NCI-H187 (cell line): Measurements from ENCODE around the gene OR6C70.
"Not testable (repeated sequence)": the region's sequence is repeated elsewhere in the genome, so short reads cannot be mapped to it uniquely, and the experiment has no call there.

ENCODE experiments used
- DNase-seq, 2 experiments: peaks; one replicate each; lab custom pipeline; 2025; lab: John Stamatoyannopoulos, UW

The OR6C70 gene

DNA sequence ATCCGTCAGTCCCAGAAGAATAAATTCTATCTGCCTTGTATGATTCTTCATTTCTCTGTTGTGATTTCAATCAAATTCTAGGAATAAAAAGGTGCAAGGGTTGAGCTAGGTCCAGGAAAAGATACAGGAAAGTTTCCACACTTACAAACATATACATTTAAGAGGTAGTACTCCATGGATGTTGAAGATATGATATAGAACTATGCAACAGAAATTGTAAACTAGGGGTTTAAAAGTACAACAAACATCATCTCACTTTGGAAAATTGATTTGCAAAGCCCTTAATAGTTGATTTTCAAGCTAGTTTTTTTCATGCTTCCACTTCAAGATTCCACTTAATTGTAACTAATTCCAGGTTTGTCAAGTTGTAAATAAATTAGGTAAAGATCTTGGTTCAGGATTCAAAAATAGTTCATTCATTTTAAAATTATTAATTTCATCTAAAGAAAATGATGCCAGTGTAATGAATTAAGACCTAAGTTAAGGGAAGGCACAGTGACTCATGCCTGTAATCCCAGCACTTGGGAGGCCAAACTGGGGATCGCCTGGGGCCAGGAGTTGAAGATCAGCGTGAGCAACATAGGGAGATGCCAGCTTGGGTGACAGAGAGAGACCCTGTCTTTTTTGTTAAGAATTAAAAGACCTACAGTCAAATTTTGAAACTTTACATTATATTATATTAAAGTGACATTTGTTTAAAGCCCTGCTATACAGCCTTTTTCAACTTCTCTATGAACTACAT, at the start of gene OR6C70:
Gene OR6C70 (minus strand): TSS at position 51 of the 742 bp plus-strand sequence. CDS start 0 bp downstream, at position 51.
- DNase-seq = no peak

DNA sequence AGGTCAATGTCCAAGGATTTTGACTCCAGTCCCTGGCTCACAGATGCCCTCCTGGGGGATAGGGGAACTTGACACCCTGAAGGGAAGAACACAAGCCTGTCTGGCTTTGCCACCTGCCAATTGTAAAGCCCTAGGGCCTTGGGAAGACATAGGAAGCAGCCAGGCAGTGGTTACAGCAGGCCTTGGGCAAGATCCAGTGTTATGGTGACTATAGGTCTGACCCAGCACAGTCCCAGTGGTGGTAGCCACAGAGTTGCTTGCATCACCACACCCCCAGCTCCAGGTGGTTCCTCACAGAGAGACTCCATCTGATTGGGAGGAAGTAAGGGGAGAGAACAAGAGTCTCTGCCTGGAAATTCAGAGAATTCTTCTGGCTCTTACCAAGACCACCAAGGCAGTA, 46.5 kb upstream of the OR6C70 start:
- no peak for DNase-seq

DNA sequence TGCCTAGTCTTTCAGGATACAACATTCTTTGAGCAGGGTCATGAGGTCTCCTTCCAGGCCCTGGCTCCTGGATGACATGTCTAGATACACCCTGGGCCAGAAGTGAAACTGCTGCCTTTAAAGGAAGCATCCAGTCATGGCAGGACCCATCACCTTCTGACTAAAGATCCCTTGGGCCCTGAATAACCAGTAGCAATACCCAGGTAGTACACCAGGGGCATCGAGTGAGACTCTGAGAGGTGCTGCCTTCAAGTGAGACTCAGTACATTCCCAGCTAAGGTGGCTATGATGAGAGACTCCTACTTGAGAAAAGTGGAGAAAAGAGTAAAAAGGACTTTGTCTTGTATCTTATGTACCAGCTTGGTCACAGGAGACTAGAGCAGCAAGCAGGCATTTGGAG, 45.8 kb upstream of the OR6C70 start:
- DNase-seq = no peak

DNA sequence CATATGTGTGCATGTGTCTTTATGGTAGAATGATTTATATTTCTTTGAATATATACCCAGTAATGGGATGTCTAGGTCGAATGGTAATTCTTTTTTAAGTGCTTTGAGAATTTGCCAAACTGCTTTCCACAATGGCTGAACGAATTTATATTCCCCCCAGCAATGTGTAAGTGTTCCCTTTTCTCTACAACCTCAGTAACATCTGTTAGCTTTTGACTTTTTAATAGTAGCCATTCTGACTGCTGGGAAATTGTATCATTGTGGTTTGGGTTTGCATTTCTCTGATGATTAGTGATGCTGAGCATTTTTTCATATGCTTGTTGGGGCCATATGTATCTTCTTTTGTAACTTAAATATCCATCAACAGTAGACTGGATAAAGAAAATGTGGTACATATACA, 31.7 kb upstream of the OR6C70 start:
- no peak for DNase-seq

DNA sequence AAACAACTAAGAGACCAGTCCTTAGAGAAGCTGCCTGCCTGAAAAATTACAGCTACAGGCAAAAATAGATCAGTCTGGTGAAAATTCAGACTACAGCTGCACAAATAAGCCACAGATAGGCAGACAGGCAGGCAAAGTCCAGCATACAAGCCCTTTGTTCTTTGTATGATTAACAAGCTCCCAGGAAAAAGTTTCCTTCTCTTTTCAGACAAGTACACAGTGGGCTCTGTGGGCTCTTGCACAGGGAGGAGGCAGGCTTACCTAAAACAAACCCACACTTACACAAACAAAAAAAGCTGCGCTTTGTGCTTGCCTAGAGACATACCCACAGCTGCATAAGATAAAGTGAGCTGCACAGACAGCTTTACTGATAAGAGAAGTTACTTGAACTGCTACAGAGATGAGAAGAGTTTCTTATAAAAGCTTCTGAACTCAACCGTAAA, 29.9 kb upstream of the OR6C70 start:
- DNase-seq = no peak

DNA sequence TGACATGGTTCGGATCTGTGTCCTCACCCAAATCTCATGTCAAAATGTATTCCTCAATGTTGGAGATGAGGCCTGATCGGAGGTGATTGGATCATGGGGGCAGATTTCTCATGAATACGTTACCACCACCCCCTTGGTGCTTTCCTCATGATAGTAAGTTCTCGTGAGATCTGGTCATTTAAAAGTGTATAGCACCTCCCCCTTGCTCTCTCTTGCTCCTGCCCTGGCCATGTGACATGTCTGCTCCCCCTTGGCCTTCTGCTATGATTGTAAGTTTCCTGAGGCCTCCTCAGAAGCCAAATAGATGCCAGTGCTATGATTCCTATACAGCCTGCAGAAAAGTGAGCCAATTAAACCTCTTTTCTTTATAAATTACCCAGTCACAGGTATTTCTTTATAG, 29.3 kb upstream of the OR6C70 start:
- no peak for DNase-seq

DNA sequence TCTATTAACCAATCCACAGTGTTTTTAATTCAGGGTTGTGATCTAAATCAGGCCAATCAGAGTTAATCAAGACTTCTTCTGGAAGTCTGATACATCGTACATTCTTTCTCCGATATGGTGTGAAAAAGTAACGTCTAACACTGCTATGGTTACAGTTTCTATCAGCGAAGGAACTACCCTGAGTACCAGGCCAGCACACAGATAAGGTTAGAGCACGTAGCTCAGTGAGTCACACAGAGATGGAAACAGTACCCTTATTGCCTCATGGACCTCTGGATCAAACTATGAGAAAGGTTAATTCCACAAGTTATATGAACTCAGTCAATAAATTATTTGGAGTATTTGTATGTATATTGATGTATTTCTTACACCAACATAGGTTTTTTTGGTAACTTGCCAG, 25.6 kb upstream of the OR6C70 start:
- no peak for DNase-seq

DNA sequence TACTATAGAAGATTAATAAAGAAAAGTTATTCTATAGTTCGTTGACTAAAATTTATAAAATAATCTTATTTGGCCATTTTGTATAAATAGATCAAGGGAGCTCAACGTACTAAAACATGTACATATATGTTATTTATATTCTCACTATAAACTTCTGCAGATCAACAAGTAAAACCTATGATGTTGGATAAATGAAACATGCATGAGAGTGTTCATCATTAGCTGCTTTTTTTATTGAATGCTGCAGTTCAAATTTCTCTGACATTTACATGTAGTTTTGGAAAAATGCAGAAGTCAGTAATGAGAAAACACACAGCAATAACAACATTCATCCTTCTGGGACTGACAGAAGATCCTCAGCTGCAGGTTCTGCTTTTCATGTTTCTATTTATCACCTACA, 22.1 kb upstream of the OR6C70 start, which contains the start of gene OR6C68:
Gene OR6C68 (plus strand): TSS at position 301 of the 400 bp plus-strand sequence. CDS start 0 bp downstream, at position 301.
- DNase-seq = no peak

DNA sequence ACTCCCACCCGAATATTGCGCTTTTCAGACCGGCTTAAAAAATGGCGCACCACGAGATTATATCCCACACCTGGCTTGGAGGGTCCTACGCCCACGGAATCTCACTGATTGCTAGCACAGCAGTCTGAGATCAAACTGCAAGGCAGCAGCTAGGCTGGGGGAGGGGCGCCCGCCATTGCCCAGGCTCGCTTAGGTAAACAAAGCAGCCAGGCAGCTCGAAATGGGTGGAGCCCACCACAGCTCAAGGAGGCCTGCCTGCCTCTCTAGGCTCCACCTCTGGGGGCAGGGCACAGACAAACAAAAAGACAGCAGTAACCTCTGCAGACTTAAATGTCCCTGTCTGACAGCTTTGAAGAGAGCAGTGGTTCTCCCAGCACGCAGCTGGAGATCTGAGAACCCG, 14.3 kb upstream of the OR6C70 start:
- DNase-seq = not testable (repeated sequence)

DNA sequence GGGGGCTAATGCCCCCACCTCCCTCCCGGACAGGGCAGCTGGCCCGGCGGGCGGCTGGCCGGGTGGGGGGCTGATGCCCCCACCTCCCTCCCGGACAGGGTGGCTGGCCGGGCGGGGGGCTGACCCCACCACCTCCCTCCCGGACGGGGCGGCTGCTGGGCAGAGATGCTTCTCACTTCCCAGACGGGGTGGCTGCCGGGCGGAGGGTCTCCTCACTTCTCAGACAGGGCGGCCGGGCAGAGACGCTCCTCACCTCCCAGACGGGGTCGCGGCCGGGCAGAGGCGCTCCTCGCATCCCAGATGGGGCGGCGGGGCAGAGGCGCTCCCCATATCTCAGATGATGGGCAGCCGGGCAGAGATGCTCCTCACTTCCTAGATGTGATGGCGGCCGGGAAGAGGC, 9.2 kb upstream of the OR6C70 start:
- DNase-seq = not testable (repeated sequence)

DNA sequence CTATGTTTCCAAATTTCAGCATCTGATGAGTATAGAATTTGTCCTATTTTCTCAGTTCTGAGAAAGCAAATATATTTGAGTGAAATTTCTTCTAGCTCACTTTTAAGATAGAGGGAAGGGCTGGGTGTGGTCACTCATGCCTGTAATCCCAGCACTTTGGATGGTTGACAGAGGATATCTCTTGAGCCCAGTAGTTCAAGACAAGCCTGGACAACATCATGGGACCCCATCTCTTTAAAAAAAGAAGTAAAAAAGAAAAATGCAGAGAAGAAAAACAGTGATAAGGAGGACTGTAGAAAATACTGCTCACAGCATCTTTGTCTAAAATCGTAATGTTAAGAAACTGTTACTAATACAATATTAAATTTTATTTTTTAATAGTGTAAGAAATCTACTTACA, 2.3 kb upstream of the OR6C70 start:
- DNase-seq = no peak

DNA sequence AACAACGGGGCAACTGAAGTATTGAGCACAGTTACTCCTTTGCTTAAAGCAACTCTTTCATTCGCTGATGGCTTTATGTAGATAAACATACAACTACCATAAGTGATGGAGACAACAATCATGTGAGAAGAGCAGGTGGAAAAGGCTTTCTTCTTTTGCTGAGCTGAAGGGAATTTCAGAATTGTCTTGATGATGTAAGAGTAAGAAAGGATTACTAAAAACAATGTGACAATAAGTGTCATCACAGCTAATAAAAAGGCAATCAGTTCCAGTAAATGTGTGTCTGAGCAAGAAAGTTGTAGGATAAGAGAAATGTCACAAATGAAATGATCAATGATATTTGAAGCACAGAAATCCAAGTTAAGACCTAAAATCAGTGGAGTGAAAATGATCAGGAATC, 647 bp downstream of the OR6C70 start:
- no peak for DNase-seq

DNA sequence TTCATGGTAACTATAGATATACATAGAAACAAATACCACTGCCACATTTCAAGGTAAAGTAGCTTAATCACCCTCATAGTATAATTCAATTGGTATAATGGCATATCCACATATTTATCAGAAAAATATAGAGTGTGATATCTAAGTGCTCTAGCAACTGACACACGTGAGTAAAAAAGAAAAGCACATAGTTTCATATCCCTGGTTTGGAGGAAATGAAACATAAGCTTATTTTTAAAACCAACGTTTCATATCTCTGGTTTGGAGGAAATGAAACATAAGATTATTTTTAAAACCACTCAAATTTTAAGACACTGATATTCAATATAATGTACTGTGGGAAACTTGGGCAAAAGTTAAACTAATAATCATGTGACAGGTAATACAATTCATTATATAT, 2.1 kb downstream of the OR6C70 start:
- no peak for DNase-seq

DNA sequence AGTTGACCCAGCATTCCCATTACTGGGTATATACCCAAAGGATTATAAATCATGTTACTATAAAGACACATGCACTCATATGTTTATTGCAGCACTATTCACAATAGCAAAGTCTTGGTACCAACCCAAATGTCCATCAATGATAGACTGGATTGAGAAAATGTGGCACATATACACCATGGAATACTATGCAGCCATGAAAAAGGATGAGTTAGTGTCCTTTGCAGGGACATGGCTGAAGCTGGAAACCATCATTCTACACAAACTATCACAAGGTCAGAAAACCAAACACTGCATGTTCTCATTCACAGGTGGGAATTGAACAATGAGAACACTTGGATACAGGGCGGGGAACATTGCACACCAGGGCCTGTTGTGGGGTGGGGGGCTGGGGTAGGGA, 5.0 kb downstream of the OR6C70 start:
- not testable (repeated sequence) for DNase-seq

DNA sequence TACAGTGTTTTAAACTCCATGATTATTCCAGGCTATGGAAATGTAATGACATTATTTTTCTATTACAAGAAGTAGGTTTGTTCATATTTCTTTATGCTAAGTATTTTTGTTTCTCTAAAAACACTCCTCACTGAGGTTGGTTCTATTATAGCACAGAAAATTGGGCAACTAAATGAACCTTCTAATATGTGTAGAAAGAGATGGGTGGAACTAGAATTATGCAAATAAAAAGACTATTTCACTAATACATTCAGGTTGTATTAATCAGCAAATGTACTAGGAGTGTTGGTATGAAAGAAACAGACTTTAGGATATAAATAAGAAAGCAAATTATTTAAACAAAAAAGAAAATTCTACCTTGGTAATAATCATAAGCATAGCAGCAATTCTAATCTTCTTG, 21.1 kb downstream of the OR6C70 start:
- DNase-seq = no peak

DNA sequence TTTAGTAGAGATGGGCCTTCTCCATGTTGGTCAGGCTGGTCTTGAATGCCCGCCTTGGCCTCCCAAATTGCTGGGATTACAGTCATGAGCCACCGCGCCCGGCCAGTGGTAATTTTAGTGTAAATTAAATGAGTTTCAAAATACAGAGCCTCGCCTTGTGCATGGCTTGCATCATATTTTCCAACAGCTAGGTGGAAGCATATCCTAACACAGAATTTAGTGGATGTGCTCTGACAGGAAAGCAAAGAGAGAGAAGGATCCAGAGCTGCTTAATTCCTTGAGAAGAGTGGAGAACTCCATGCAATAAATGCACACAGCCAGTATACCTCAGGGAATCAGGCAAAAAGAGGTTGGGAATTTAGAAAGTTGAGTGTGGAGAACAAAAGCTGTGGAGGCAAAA, 23.6 kb downstream of the OR6C70 start:
- DNase-seq = no peak

DNA sequence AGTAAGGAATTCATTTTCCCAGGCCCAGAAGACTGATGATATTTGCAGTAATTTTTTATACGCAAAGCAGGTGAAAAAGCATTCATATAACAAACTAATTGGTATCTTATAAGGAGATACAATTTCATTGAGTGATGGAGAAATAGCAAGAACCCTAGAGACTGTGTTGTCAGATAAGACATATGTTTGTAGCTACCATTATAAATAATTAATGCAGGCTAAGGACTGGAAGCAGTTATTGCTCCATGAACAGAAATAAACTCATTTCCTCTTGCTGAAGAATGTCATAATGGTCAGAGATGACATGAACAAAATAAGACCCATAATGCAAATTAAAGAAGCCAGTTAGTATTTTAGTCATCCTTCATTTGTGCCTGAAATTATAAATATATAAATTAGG, 24.6 kb downstream of the OR6C70 start:
- no peak for DNase-seq

DNA sequence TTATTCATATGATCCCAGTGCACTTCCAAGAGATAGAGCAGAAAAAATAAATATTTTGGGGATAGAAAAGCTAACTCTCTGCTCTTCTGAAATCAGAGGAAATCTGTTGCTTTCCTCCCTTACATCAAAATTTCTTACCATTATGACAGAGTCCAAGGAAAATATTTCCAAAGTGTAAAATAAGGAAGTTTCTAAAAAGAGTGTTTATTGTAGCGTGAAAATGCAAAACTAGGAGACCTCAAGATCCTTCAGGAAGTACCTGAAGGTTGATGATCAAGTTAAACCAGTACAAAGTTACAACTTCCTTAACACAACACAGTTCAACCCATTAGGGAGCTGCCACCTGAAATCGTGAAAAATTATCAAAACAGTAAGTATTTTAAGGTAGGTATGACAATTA, 26.2 kb downstream of the OR6C70 start, which contains the start of gene OR6C2:
Gene OR6C2 (plus strand): TSS at position 301 of the 400 bp plus-strand sequence. CDS start 8,138 bp downstream, outside the sequence.
- DNase-seq = no peak

DNA sequence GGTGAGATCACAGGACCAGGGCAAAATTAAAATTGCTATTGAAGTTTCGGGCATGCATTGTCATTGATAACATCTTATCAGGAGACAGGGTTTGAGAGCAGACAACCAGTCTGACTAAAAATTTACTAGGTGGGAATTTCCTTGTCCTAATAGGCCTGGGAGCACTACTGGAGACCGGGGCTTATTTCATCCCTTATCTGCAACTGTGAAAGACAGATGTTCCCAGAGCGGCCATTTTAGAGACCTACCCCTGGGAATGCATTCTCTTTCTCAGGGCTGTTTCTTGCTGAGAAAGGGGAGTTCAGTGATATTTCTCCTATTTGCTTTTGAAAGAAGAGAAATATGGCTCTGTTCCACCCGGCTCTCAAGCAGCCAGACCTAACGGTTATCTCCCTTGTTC, 28.7 kb downstream of the OR6C70 start:
- not testable (repeated sequence) for DNase-seq

DNA sequence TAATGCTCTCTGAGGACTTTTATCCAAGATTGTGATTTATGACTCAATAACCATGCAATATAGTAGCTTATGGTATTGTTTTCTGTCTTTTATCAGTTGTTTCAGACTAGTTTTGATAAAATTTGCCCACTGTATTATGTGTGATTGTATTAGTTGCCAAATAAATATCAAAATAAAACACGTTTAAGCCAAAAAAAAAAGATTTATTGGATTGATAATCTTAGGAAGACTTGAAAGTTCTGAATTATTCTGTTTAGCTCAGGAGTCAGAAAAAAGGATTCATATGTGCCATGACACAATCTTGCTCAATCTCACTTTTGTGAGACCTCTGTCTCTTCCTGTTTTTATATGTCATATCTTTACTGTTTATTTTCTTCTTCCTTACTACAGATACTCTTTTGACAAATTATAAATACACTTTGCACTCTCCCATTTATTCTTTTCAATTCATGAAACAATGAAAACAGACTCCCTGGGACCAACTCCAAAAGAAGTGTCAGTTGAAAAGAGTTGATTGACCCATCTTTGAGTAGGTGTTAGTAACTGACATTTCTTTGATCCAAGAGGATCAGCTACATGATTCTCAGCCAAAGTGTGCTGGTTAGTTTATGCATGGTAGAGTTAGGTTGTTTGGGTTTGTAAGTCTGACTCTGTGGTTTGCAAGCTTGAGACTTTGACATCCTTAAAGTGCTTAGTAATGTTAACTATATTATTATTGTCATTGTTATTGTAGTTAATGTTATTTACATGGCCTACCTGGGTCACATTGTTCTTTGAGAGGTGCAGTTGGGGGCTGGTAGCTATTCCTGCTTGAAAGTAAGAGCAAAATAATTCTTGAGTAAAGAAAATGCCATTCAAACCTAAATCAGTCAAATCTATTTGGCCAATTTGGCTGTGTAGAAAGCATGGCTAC, 41.4 kb downstream of the OR6C70 start:
- DNase-seq = no peak

DNA sequence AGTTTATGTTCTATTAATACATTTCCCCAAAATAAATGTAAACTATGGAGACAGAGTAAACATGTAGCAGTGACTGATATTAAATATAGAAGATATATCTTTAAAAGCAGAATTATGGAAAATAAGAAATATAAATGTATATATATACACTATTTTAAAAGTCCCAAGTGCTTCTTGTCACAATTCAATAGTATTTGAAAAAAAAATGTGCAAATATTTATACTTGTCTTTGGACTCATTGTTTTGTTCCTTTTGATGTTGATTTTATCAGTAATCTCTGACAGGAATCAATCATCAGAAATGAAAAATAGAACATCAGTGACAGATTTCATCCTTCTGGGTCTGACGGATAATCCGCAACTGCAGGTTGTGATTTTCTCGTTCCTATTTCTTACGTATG, 44.0 kb downstream of the OR6C70 start, which contains the start of gene OR6C76:
Gene OR6C76 (plus strand): TSS at position 301 of the 400 bp plus-strand sequence. CDS start 0 bp downstream, at position 301.
- DNase-seq = no peak

DNA sequence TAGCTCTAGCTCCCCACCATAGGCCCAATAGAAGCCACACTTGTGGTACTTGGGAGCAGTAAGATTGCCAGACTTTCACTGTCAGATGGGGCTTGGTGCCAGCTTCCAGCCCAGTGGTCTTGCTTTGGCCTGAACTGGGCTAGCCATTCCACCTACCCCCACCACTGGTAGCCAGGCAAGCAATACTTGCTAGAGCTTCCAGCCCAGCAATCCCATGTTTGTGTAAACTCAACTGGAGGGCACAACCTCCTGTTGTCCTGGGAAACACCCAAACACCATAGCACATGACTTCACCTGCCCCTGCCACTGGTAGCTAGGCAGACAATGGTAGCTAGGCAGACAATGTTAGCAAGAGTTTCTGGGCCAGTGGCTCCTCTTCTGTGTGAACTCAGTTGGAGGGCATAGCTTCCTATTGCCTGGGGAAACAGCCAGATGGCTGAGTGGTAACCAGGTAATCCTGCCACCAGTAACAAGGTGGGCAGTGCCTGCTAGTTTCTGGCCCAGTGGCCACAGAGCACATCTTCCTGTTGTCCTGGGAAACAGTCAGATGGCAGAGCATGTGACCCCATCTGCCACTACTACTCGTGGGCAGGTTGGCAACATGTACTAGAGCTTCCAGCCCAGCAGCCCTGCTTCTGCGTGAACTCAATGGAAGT, 49.5 kb downstream of the OR6C70 start:
- no peak for DNase-seq
